AG04450 (cell line): ENCODE results near the gene ZNF70. TPM values are rescaled to one million over a fixed set of nuclear protein-coding genes. Genes with fewer than 3 reads are reported as not detected.

Experiments used
- CTCF ChIA-PET: fragments of 300-600, 350-600 bp; formaldehyde crosslinking; extraction: SDS; loops from one replicate; lab custom pipeline; 2022; ENCODE audit warnings: antibody characterized with exemption, inconsistent platforms; lab: Charles Lee
- POLR2A ChIA-PET: fragments of 350-600 bp; formaldehyde crosslinking; extraction: SDS; loops from one replicate; lab custom pipeline; 2021; ENCODE audit warnings: antibody characterized with exemption, inconsistent platforms; lab: Yijun Ruan, JAX
- DNase-seq: peaks from one replicate; pipeline ENCODE4 v3.0.0-alpha.2; 2011; ENCODE audit warnings: low read depth, low spot score
- H3K27ac ChIP-seq: one replicate; pipeline ENCODE4 v1.5.1; 2012; ENCODE audit warnings: low read depth, low read length, control low read depth
- H3K27me3 ChIP-seq: one replicate; pipeline ENCODE4 v1.6.0; 2012; ENCODE audit warnings: low read length; ENCODE audit not compliant: control insufficient read depth, insufficient read depth
- H3K4me3 ChIP-seq: 2 replicates; pipeline ENCODE4 v1.5.1; 2011; ENCODE audit warnings: mild to moderate bottlenecking, low read depth, low read length, control low read depth
- H3K9me3 ChIP-seq: 2 replicates; pipeline ENCODE4 v1.5.1; 2012; ENCODE audit warnings: low read length; ENCODE audit not compliant: control insufficient read depth, insufficient read depth
- CTCF ChIP-seq: IDR thresholded peaks from 2 replicates; pipeline ENCODE4 v1.5.1; 2011; ENCODE audit warnings: low read depth, low read length, control low read depth, inconsistent platforms
- polyA plus RNA-seq: library from polyadenylated mRNA; depleted of rRNA; stranded (reverse); fragments of >200 nt; gene quantifications from 2 replicates; pipeline ENCODE4 v1.2.3, GENCODE V29; 2011

The ZNF70 gene
- polyA plus RNA-seq, 1 experiment = 1.6 TPM

- POLR2A ChIA-PET = no interaction called here
- H3K27me3 ChIP-seq = no peaks in the 10 kb centered on the region
- CTCF ChIA-PET = no interaction called here
- TF ChIP-seq CTCF = no peak
- peak overlapping the region; percentile 61 for H3K27ac ChIP-seq
- no peak overlapping the region for H3K4me3 ChIP-seq
- H3K9me3 ChIP-seq = no peaks in the 10 kb centered on the region
- no peak for DNase-seq
Observed at GRCh38 chr22:23790819-23791737, 40.2 kb upstream of the ZNF70 start.

- DNase-seq = no peak
- POLR2A ChIA-PET = no interaction called here
- no peaks in the 10 kb centered on the region for H3K27me3 ChIP-seq
- no peak for TF ChIP-seq CTCF
- H3K27ac ChIP-seq = no peak overlapping the region
- no peaks in the 10 kb centered on the region for H3K9me3 ChIP-seq
- CTCF ChIA-PET = interaction anchor here (0.6 to 1.5 kb wide), 3 partner anchors 20 to 68 kb away, joined by 3 to 5 read pairs (median 4); partner anchors contain the start of gene SLC2A11
- H3K4me3 ChIP-seq = no peak overlapping the region
Observed at GRCh38 chr22:23789638-23790037, 38.7 kb upstream of the ZNF70 start.

- H3K4me3 ChIP-seq = no peak overlapping the region
- no peaks in the 10 kb centered on the region for H3K27me3 ChIP-seq
- TF ChIP-seq CTCF = no peak
- H3K27ac ChIP-seq = no peak overlapping the region
- ChIA-PET POLR2A (no interaction called here), CTCF (interaction anchor here (0.6 to 1.5 kb wide), 3 partner anchors 20 to 68 kb away, joined by 3 to 5 read pairs (median 4); partner anchors contain the start of gene SLC2A11)
- DNase-seq = no peak
- no peaks in the 10 kb centered on the region for H3K9me3 ChIP-seq
Observed at GRCh38 chr22:23789121-23789520, 38.2 kb upstream of the ZNF70 start.

GRCh38 chr22:23787910-23788309, 37.0 kb upstream of the ZNF70 start:
- Histone ChIP-seq H3K9me3 (no peaks in the 10 kb centered on the region), H3K27me3 (no peaks in the 10 kb centered on the region), H3K4me3 (peak overlapping the region; percentile 88), H3K27ac (no peak overlapping the region)
- ChIA-PET POLR2A (no interaction called here), CTCF (interaction anchor here (0.6 to 3.6 kb wide), 2 partner anchors 17 to 62 kb away, joined by 3 to 14 read pairs; no protein-coding TSS in a partner anchor)
- TF ChIP-seq CTCF = no peak
- no peak for DNase-seq

GRCh38 chr22:23787600-23787896, 36.6 kb upstream of the ZNF70 start:
- no peak for DNase-seq
- ChIA-PET CTCF (interaction anchor here (3.6 kb wide), 1 partner anchor 16 kb away, joined by 14 read pairs; no protein-coding TSS in a partner anchor), POLR2A (interaction anchor here (1.0 kb wide), 1 partner anchor 10 kb away, joined by 5 read pairs; no protein-coding TSS in a partner anchor)
- TF ChIP-seq CTCF = no peak
- Histone ChIP-seq H3K27me3 (no peaks in the 10 kb centered on the region), H3K27ac (peak overlapping the region; percentile 31), H3K9me3 (no peaks in the 10 kb centered on the region), H3K4me3 (peak overlapping the region; percentile 88)
